C4-2B (cell line): ENCODE results near the gene CLK4.

Experiments
- CTCF ChIP-seq: fragments of 450-650 bp; conservative IDR thresholded peaks from 2 replicates; pipeline ENCODE4 v1.5.1; 2017; ENCODE audit warnings: mild to moderate bottlenecking
- ZFX ChIP-seq: fragments of 450-650 bp; IDR thresholded peaks from 2 replicates; pipeline ENCODE4 v1.6.1; 2017

- TF ChIP-seq CTCF (no peak), ZFX (no peak)
Observed at GRCh38 chr5:178668579-178668978, 41.7 kb upstream of the CLK4 start.
